Right ventricle myocardium inferior (tissue), 1 donor: ENCODE measurements around the gene FBXW8. TPM values are rescaled to one million over a fixed set of nuclear protein-coding genes. Genes with fewer than 3 reads are reported as not detected.

ENCODE experiments used
- ATAC-seq: fragments of 200-7000 bp; cut with Tn5 transposase; one replicate; pipeline ENCODE4 v1.9.1; 2020; ENCODE audit warnings: mild to moderate bottlenecking, moderate library complexity
- DNase-seq: peaks from one replicate; pipeline ENCODE4 v3.0.0; 2021; ENCODE audit errors: missing footprints
- intact Hi-C: fragments of 100-400 bp; cut with DNase I; formaldehyde crosslinking; loops from one replicate; pipeline ENCODE4 v1.11.0; 2022
- total RNA-seq: library from RNA; stranded (reverse); fragmentation: NEBNext Ultra II Directional; extraction: Animal tissue kit (Norgen Biotek cat#: 25700); gene quantifications from one replicate; pipeline ENCODE4 v1.2.1, GENCODE V29; 2021
- donor health status: DM: no; HTN: yes; CAD: no; lungs with severe emphysema.

FBXW8 gene
- total RNA-seq, 1 donor from 2014 or later = 5.4 TPM

DNA sequence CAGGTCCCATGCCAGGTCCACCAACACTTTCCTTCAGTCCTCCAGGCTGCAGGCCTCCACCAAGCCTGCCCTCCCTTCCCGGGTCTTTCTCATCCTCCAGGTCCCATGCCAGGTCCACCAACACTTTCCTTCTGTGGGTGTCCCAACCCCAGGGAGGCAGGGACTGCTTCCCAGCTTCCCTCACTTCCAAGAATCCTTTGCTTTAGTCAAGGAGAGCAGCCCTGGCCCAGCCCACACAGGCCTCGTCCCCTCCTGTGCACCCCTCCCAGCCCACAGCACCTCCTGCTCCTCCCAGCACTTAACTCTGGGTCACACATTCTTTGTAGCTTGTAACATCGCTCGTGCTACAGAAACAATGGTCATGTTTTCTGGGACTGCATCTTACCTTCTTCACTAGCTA lies 115.6 kb downstream of the FBXW8 start:
- intact Hi-C loops = no loop called here
- no peak for ATAC-seq
- no peak for DNase-seq

- ATAC-seq (no peak), DNase-seq (no peak)
- intact Hi-C loops = no loop called here
Measured at GRCh38 chr12:117026921-117027250, 116.1 kb downstream of the FBXW8 start.

- intact Hi-C loops = loop anchor here (1.0 kb wide), 1 partner anchor 58 kb away; no protein-coding TSS in a partner anchor
- DNase-seq (no peak), ATAC-seq (no peak)
Measured at GRCh38 chr12:117027251-117028086, 116.7 kb downstream of the FBXW8 start.

DNA sequence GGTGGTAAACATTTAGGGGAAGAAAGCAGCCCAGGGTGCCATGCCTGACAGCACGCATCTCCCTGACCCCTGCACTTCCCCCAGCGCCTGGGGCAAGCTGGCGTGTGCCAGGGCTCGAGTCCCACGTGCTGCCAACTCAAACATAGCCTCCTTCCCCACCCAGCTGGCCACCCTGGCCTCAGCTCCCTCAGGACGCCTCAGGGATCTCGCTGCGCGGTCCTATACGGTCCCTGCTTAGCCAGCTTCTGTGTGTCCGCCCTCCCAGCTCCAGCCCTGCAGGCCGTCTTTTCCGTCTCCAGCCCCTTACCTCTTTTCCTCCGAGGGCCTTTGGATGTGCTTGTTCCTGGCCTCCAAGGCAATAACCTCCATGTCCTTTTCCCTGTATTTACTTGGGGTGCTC lies 117.5 kb downstream of the FBXW8 start:
- no peak for ATAC-seq
- DNase-seq = no peak
- intact Hi-C loops = loop anchor here (1.0 kb wide), 1 partner anchor 57 kb away; no protein-coding TSS in a partner anchor

- ATAC-seq (no peak), DNase-seq (no peak)
- intact Hi-C loops = loop anchor here (2.0 kb wide), 1 partner anchor 64 kb away; no protein-coding TSS in a partner anchor
Measured at GRCh38 chr12:117030187-117030900, 119.6 kb downstream of the FBXW8 start.

DNA sequence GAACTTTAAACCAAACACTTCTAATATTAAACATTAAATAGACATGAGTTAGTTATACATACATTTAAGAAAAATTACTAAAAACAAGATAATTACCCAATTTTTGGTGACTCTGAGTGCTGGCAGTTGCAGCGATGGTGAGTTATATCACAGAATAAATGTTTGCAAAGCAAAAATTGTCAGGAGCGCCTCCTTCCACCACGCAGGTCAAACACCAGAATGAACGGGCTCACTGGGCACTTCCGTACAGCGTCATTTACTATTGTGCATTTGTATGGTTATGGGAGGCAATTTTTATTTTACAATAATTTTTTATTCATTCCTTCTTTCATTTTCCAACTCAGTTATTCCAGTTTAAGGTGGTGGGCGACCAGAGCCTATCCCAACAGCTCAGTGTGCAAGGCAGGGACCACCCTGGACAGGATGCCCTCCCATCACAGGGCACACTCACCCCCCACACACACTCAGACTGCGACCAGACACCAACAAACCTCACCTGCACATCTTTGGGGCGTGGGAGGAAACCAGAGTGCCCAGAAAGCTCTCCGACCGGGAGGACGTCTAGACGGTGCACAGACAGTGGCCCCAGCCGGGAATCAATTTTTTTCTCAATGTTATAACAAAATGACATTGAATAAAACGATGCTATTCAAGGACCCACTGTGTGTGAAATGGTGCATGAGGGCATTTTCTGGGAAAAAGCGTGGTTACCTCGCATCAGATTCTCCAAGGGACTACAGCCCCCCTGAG lies 121.3 kb downstream of the FBXW8 start:
- ATAC-seq (no peak), DNase-seq (no peak)
- intact Hi-C loops = loop anchor here (2.0 kb wide), 1 partner anchor 63 kb away; no protein-coding TSS in a partner anchor

DNA sequence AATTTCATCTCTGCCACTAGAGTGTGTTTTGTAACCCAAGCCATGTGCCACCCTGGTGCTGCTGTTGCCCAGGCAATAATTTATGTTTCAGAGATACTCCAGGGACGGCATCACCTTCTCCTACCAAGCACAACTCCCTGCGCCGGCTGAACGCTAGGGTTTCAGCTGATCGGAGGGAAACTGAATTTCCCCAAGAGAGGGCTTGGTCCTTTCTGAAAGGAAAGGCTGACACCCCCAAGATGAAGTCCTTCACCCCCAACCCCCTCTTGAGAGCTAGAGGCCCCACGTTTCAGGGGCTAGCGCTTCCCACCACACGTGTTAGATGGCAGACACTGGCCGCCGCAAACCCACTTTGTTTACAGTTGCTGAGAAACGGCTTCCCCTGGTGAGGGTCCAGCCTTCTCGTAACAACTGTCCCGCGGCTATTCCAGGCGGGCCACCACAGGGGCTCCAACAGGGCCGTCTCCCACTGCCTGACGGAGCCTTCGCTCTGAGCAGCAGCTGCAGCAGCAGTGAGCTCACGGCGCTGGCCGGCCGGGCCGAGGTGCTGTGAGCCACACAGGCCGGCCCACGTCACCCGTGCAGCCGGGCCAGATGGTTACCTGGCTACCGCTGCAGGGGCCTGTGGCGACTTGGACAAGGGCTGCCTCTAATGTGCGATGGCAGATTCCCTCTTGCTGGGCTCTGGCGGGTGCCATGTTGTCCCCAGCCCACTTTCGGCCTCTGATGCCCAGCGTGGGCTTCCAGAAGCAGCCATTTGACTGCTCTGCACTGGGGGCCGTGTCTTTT lies 122.0 kb downstream of the FBXW8 start:
- DNase-seq (no peak), ATAC-seq (peak; percentile 49)
- intact Hi-C loops = no loop called here

DNA sequence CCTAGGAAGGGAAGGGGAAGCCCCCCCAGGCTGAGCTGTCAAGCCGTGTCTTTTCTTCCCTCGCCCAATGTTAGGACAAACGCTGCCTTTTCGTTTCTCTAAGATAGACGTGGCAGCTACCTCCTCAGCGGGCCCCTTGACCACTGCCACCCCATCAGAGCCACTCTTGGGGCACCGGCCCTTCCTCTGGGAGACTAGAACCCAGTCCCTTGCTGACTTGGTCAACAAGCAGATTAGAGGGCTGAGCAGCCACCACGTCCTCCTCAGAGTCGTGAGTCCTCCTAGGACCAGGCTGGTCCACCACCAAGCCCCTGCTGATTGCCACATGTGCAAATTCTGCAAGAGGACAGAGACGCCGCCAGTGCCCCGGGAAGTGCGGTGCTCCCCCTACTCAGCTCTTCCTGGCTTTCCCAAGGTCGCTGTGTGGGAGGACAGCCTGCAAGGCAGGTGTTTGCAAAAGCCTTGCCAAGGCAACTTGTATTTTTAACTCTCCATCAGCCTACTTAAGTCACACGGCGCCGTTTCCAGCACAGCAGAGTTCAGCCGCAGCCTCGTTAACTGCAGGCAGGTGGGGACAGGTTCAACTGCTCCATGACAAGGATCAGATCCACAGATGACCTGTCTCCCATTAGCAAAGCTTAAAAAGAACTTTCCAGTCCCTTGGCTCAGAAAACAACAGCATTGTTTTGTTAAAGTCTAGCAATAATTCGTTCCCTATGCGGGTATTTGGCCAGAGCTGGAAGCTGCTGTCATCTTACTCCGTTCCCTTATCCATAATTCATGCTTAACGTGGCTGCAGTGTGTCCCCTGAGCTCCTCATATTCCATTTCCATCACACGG lies 122.9 kb downstream of the FBXW8 start:
- intact Hi-C loops = no loop called here
- ATAC-seq (peak; percentile 43), DNase-seq (no peak)

DNA sequence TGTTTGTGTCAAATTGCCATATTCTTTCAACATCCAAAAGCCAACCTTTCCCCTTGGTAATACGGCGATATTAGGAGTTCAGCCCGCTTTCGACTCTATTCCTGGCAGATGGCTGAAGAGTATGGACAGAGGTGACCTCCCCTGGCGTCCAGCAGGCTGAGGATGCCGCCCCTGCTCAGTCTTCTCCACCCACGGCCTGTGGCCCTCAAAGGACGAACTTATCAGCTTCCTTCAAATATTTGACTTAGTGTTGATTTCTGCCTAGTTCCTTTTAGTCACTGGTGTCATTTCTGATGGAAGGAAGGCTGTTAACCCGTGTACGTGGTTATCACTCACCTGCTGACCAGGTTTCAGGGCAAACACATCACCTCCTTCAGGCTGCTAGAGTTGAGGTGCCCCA lies 123.5 kb downstream of the FBXW8 start:
- ATAC-seq = no peak
- DNase-seq = no peak
- intact Hi-C loops = no loop called here

- DNase-seq (no peak), ATAC-seq (no peak)
- intact Hi-C loops = no loop called here
Measured at GRCh38 chr12:117034701-117035151, 124.0 kb downstream of the FBXW8 start.

- no peak for DNase-seq
- ATAC-seq = no peak
- intact Hi-C loops = no loop called here
Measured at GRCh38 chr12:117035287-117035686, 124.5 kb downstream of the FBXW8 start.

DNA sequence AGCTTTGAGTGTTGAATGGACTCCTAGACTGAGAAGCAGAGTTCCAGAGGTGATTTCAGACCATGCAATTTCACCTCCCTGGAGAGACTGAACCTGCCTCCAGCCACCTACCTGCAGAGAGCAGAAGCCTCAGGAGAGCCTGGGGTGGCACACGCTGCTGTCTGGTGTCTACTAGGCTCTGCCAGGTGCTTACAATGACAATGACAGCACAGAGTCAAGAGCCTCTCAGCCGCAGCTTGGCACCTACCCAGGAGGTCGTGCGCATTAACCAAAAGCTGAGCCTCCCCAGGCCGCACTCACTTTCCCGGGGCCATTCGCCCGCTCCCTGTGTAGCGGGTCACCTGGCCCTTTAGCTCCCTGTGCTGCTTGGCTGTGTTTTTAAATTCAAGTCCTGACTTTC lies 125.3 kb downstream of the FBXW8 start:
- ATAC-seq = peak; percentile 26
- intact Hi-C loops = no loop called here
- DNase-seq = no peak

DNA sequence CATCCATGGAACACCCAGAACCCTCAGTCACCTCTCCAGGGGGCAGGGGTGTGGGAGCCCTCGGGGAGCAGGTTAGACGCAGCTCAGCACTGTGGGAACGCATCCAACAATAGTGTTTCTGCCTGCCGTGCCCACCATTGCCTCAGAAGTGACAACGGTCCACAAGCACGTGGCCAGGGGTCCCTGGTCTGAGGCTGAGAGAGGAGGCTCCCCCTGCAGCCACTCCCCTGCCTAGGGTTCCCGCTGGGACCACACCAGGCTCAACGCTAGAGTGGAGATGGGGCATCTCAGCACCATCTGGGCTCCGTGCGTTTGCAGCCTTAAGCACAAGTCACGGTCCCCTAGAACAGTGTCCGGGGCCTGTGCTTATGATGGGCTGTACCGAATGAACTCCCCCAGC lies 125.8 kb downstream of the FBXW8 start:
- DNase-seq = no peak
- intact Hi-C loops = no loop called here
- ATAC-seq = no peak

DNA sequence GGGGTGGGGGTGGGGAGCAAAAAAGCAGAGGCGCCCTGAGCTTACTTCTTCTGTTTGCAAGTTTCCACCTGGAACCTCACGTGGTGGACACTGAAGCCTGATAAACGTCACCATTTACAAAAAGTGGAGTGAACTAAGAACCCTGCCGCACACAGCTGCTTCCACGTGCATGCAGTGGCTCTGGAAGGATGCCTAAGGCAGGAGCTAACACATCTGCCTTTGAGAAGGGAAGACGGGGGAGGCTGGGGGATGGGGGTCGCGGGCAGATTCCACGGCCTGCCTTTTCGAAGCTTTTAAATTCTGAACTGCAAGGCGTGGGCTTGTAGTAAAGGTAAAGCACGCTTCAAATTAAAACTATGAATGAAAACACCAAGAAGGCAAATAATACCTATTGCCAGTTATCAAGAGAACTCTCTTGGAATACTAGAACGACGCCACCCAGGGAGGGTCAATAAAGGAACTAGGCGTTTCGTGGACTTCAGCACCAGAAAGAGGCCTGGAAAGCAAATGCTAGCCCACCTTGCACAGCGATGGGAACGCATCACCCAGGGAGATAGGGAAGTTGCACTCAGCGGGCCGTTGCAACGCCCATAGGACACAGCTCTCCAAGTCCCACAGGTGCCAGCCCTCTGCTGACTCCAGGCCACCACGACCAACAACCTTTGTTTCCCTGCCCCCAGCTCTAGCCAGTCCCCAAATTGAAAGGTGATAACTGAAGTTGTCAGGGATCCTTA lies 126.7 kb downstream of the FBXW8 start:
- ATAC-seq (no peak), DNase-seq (no peak)
- intact Hi-C loops = no loop called here

- intact Hi-C loops = no loop called here
- no peak for DNase-seq
- ATAC-seq = no peak
Measured at GRCh38 chr12:117038023-117038680, 127.4 kb downstream of the FBXW8 start.

GRCh38 chr12:117038919-117039318 lies 128.2 kb downstream of the FBXW8 start:
- intact Hi-C loops = no loop called here
- ATAC-seq (no peak), DNase-seq (peak; percentile 26)

DNA sequence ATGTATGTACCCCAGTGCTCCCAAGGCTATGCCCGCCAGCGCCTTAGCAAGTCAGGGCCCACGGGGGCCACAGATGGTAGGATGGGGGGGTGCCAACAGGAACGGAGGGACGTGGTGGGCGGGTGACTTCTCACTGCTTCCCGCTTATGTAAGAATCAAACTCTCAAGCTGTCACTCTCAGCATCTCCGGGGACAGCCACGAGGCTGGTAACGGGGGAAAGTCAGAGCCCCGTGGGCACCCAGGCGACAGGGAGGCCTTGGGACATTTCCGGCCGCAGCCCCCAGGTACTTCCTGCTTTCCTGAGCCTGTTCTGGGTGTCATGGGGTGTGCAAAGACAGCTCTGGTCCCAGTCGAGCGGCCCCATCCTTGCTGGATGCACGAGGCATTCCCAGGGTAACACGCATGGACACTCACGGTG lies 129.2 kb downstream of the FBXW8 start:
- intact Hi-C loops = no loop called here
- DNase-seq (no peak), ATAC-seq (no peak)
